GM18870 (cell line): Measurements from ENCODE around the gene DHX32.
"Not testable (repeated sequence)": the region's sequence is repeated elsewhere in the genome, so short reads cannot be mapped to it uniquely, and the experiment has no call there.

Source experiments
- ATAC-seq: cut with Tn5 transposase; IDR thresholded peaks from one replicate; pipeline ENCODE4 v1.9.1; 2021; ENCODE audit warnings: moderate library complexity; ENCODE audit not compliant: unreplicated experiment

The DHX32 gene

GRCh38 chr10:125896088-125896934 lies 15.2 kb upstream of the DHX32 start, which contains the start of gene FANK1:
Gene FANK1 (plus strand): TSS chr10:125896564. CDS start chr10:125896643, 79 bp downstream.
- peak; percentile 72 for ATAC-seq

- peak; percentile 42 for ATAC-seq
Observed at GRCh38 chr10:125895130-125896087, 14.3 kb upstream of the DHX32 start.

GRCh38 chr10:125894176-125894575 lies 13.1 kb upstream of the DHX32 start:
- not testable (repeated sequence) for ATAC-seq

GRCh38 chr10:125892402-125892801 lies 11.3 kb upstream of the DHX32 start:
- not testable (repeated sequence) for ATAC-seq

GRCh38 chr10:125889441-125889840 lies 8.3 kb upstream of the DHX32 start:
- ATAC-seq, result not testable (repeated sequence)

- ATAC-seq, result no peak
Observed at GRCh38 chr10:125886914-125887512, 5.9 kb upstream of the DHX32 start.

- no peak for ATAC-seq
Observed at GRCh38 chr10:125883211-125883610, 2.1 kb upstream of the DHX32 start.

GRCh38 chr10:125882596-125882995 lies 1.5 kb upstream of the DHX32 start:
- no peak for ATAC-seq

- no peak for ATAC-seq
Observed at GRCh38 chr10:125880719-125881118, 373 bp downstream of the DHX32 start.

GRCh38 chr10:125878957-125879835 lies 1.9 kb downstream of the DHX32 start:
- no peak for ATAC-seq

- ATAC-seq, result no peak
Observed at GRCh38 chr10:125871338-125871737, 9.8 kb downstream of the DHX32 start.

- no peak for ATAC-seq
Observed at GRCh38 chr10:125868372-125868975, 12.6 kb downstream of the DHX32 start.

- no peak for ATAC-seq
Observed at GRCh38 chr10:125866421-125867029, 14.6 kb downstream of the DHX32 start.

- ATAC-seq, result no peak
Observed at GRCh38 chr10:125865120-125865519, 16.0 kb downstream of the DHX32 start.

- ATAC-seq, result no peak
Observed at GRCh38 chr10:125859128-125859817, 21.8 kb downstream of the DHX32 start.

GRCh38 chr10:125857185-125857760 lies 23.8 kb downstream of the DHX32 start:
- ATAC-seq, result no peak

- ATAC-seq, result no peak
Observed at GRCh38 chr10:125852487-125852886, 28.6 kb downstream of the DHX32 start.
